ENCODE results near the gene ATP9B.
"Not testable (repeated sequence)": the region's sequence is repeated elsewhere in the genome, so short reads cannot be mapped to it uniquely, and the experiment has no call there.

The ATP9B gene

GRCh38 chr18:79164706-79165105 is 95.5 kb downstream of the ATP9B start:
- no peak for DNase-seq
- Histone ChIP-seq H3K27me3 (replicated peaks; ENCODE audit: control insufficient read depth, insufficient read depth, low read length, poor library complexity, severe bottlenecking) (no peaks in the 10 kb centered on the region), H3K4me1 (ENCODE audit: control insufficient read depth, insufficient read depth, low read length, poor library complexity, severe bottlenecking) (no peaks in the 10 kb centered on the region), H3K9me3 (ENCODE audit: control insufficient read depth, low read length) (no peaks in the 10 kb centered on the region), H3K4me3 (ENCODE audit: insufficient read depth, low read depth, low read length, poor library complexity, severe bottlenecking) (no peak overlapping the region), H3K27ac (ENCODE audit: insufficient read depth, low read length, poor library complexity, severe bottlenecking) (no peak overlapping the region), H3K36me3 (ENCODE audit: control insufficient read depth, insufficient read depth, low read length) (peaks cover 9% of the 10 kb centered on the region)

GRCh38 chr18:79166702-79167101 is 97.5 kb downstream of the ATP9B start:
- H3K4me1 ChIP-seq (ENCODE audit: control insufficient read depth, insufficient read depth, low read length, poor library complexity, severe bottlenecking), result no peaks in the 10 kb centered on the region
- peaks cover 9% of the 10 kb centered on the region for H3K36me3 ChIP-seq (ENCODE audit: control insufficient read depth, insufficient read depth, low read length)
- no peak for DNase-seq
- no peaks in the 10 kb centered on the region for H3K9me3 ChIP-seq (ENCODE audit: control insufficient read depth, low read length)
- H3K4me3 ChIP-seq (ENCODE audit: insufficient read depth, low read depth, low read length, poor library complexity, severe bottlenecking), result no peak overlapping the region
- H3K27me3 ChIP-seq (replicated peaks; ENCODE audit: control insufficient read depth, insufficient read depth, low read length, poor library complexity, severe bottlenecking), result no peaks in the 10 kb centered on the region
- H3K27ac ChIP-seq (ENCODE audit: insufficient read depth, low read length, poor library complexity, severe bottlenecking), result no peak overlapping the region

GRCh38 chr18:79167526-79168190 is 98.5 kb downstream of the ATP9B start:
- H3K27me3 ChIP-seq (replicated peaks; ENCODE audit: control insufficient read depth, insufficient read depth, low read length, poor library complexity, severe bottlenecking), result no peaks in the 10 kb centered on the region
- H3K4me1 ChIP-seq (ENCODE audit: control insufficient read depth, insufficient read depth, low read length, poor library complexity, severe bottlenecking), result no peaks in the 10 kb centered on the region
- peaks cover 9% of the 10 kb centered on the region for H3K36me3 ChIP-seq (ENCODE audit: control insufficient read depth, insufficient read depth, low read length)
- H3K27ac ChIP-seq (ENCODE audit: insufficient read depth, low read length, poor library complexity, severe bottlenecking), result no peak overlapping the region
- no peaks in the 10 kb centered on the region for H3K9me3 ChIP-seq (ENCODE audit: control insufficient read depth, low read length)
- no peak for DNase-seq
- H3K4me3 ChIP-seq (ENCODE audit: insufficient read depth, low read depth, low read length, poor library complexity, severe bottlenecking), result no peak overlapping the region

GRCh38 chr18:79169958-79170555 is 100.9 kb downstream of the ATP9B start:
- H3K36me3 ChIP-seq (ENCODE audit: control insufficient read depth, insufficient read depth, low read length), result peaks cover 9% of the 10 kb centered on the region
- no peaks in the 10 kb centered on the region for H3K27me3 ChIP-seq (replicated peaks; ENCODE audit: control insufficient read depth, insufficient read depth, low read length, poor library complexity, severe bottlenecking)
- no peaks in the 10 kb centered on the region for H3K4me1 ChIP-seq (ENCODE audit: control insufficient read depth, insufficient read depth, low read length, poor library complexity, severe bottlenecking)
- H3K4me3 ChIP-seq (ENCODE audit: insufficient read depth, low read depth, low read length, poor library complexity, severe bottlenecking), result no peak overlapping the region
- no peaks in the 10 kb centered on the region for H3K9me3 ChIP-seq (ENCODE audit: control insufficient read depth, low read length)
- DNase-seq, result no peak
- H3K27ac ChIP-seq (ENCODE audit: insufficient read depth, low read length, poor library complexity, severe bottlenecking), result no peak overlapping the region

- not testable (repeated sequence) for H3K27me3 ChIP-seq (replicated peaks; ENCODE audit: control insufficient read depth, insufficient read depth, low read length, poor library complexity, severe bottlenecking); H3K4me3 ChIP-seq (ENCODE audit: insufficient read depth, low read depth, low read length, poor library complexity, severe bottlenecking); H3K27ac ChIP-seq (ENCODE audit: insufficient read depth, low read length, poor library complexity, severe bottlenecking); H3K36me3 ChIP-seq (ENCODE audit: control insufficient read depth, insufficient read depth, low read length); H3K9me3 ChIP-seq (ENCODE audit: control insufficient read depth, low read length); DNase-seq; H3K4me1 ChIP-seq (ENCODE audit: control insufficient read depth, insufficient read depth, low read length, poor library complexity, severe bottlenecking)
Observed at GRCh38 chr18:79172331-79172730, 103.1 kb downstream of the ATP9B start.

- no peaks in the 10 kb centered on the region for H3K36me3 ChIP-seq (ENCODE audit: control insufficient read depth, insufficient read depth, low read length)
- no peak overlapping the region for H3K4me3 ChIP-seq (ENCODE audit: insufficient read depth, low read depth, low read length, poor library complexity, severe bottlenecking)
- no peaks in the 10 kb centered on the region for H3K9me3 ChIP-seq (ENCODE audit: control insufficient read depth, low read length)
- H3K27me3 ChIP-seq (replicated peaks; ENCODE audit: control insufficient read depth, insufficient read depth, low read length, poor library complexity, severe bottlenecking), result no peaks in the 10 kb centered on the region
- H3K27ac ChIP-seq (ENCODE audit: insufficient read depth, low read length, poor library complexity, severe bottlenecking), result no peak overlapping the region
- no peak for DNase-seq
- H3K4me1 ChIP-seq (ENCODE audit: control insufficient read depth, insufficient read depth, low read length, poor library complexity, severe bottlenecking), result no peaks in the 10 kb centered on the region
Observed at GRCh38 chr18:79173742-79174141, 104.5 kb downstream of the ATP9B start.

- Histone ChIP-seq H3K4me3 (ENCODE audit: insufficient read depth, low read depth, low read length, poor library complexity, severe bottlenecking) (no peak overlapping the region), H3K27ac (ENCODE audit: insufficient read depth, low read length, poor library complexity, severe bottlenecking) (no peak overlapping the region), H3K36me3 (ENCODE audit: control insufficient read depth, insufficient read depth, low read length) (no peaks in the 10 kb centered on the region), H3K9me3 (ENCODE audit: control insufficient read depth, low read length) (no peaks in the 10 kb centered on the region), H3K4me1 (ENCODE audit: control insufficient read depth, insufficient read depth, low read length, poor library complexity, severe bottlenecking) (no peaks in the 10 kb centered on the region), H3K27me3 (replicated peaks; ENCODE audit: control insufficient read depth, insufficient read depth, low read length, poor library complexity, severe bottlenecking) (no peaks in the 10 kb centered on the region)
- DNase-seq, result no peak
Observed at GRCh38 chr18:79178113-79178531, 108.9 kb downstream of the ATP9B start.

- Histone ChIP-seq H3K27me3 (replicated peaks; ENCODE audit: control insufficient read depth, insufficient read depth, low read length, poor library complexity, severe bottlenecking) (no peaks in the 10 kb centered on the region), H3K4me1 (ENCODE audit: control insufficient read depth, insufficient read depth, low read length, poor library complexity, severe bottlenecking) (no peaks in the 10 kb centered on the region), H3K4me3 (ENCODE audit: insufficient read depth, low read depth, low read length, poor library complexity, severe bottlenecking) (no peak overlapping the region), H3K36me3 (ENCODE audit: control insufficient read depth, insufficient read depth, low read length) (no peaks in the 10 kb centered on the region), H3K9me3 (ENCODE audit: control insufficient read depth, low read length) (no peaks in the 10 kb centered on the region), H3K27ac (ENCODE audit: insufficient read depth, low read length, poor library complexity, severe bottlenecking) (no peak overlapping the region)
- DNase-seq, result no peak
Observed at GRCh38 chr18:79182047-79182713, 113.0 kb downstream of the ATP9B start.

GRCh38 chr18:79185648-79186047 is 116.5 kb downstream of the ATP9B start:
- H3K4me1 ChIP-seq (ENCODE audit: control insufficient read depth, insufficient read depth, low read length, poor library complexity, severe bottlenecking), result no peaks in the 10 kb centered on the region
- no peaks in the 10 kb centered on the region for H3K27me3 ChIP-seq (replicated peaks; ENCODE audit: control insufficient read depth, insufficient read depth, low read length, poor library complexity, severe bottlenecking)
- no peak for DNase-seq
- no peaks in the 10 kb centered on the region for H3K36me3 ChIP-seq (ENCODE audit: control insufficient read depth, insufficient read depth, low read length)
- no peak overlapping the region for H3K4me3 ChIP-seq (ENCODE audit: insufficient read depth, low read depth, low read length, poor library complexity, severe bottlenecking)
- H3K9me3 ChIP-seq (ENCODE audit: control insufficient read depth, low read length), result no peaks in the 10 kb centered on the region
- no peak overlapping the region for H3K27ac ChIP-seq (ENCODE audit: insufficient read depth, low read length, poor library complexity, severe bottlenecking)

GRCh38 chr18:79186649-79187048 is 117.5 kb downstream of the ATP9B start:
- no peaks in the 10 kb centered on the region for H3K4me1 ChIP-seq (ENCODE audit: control insufficient read depth, insufficient read depth, low read length, poor library complexity, severe bottlenecking)
- no peak overlapping the region for H3K4me3 ChIP-seq (ENCODE audit: insufficient read depth, low read depth, low read length, poor library complexity, severe bottlenecking)
- no peaks in the 10 kb centered on the region for H3K9me3 ChIP-seq (ENCODE audit: control insufficient read depth, low read length)
- DNase-seq, result no peak
- no peaks in the 10 kb centered on the region for H3K27me3 ChIP-seq (replicated peaks; ENCODE audit: control insufficient read depth, insufficient read depth, low read length, poor library complexity, severe bottlenecking)
- no peaks in the 10 kb centered on the region for H3K36me3 ChIP-seq (ENCODE audit: control insufficient read depth, insufficient read depth, low read length)
- H3K27ac ChIP-seq (ENCODE audit: insufficient read depth, low read length, poor library complexity, severe bottlenecking), result no peak overlapping the region
